ENCODE results near the gene PLEKHA7.

The PLEKHA7 gene

GRCh38 chr11:16789063-16789420 is 225.2 kb downstream of the PLEKHA7 start:
- no peak for DNase-seq (ENCODE audit: low spot score)

- peak; percentile 89 for DNase-seq (ENCODE audit: low spot score)
Measured at GRCh38 chr11:16788141-16789062, 225.8 kb downstream of the PLEKHA7 start.

- DNase-seq (ENCODE audit: low spot score), result no peak
Measured at GRCh38 chr11:16787035-16787742, 227.0 kb downstream of the PLEKHA7 start.

- DNase-seq (ENCODE audit: low spot score), result no peak
Measured at GRCh38 chr11:16786131-16786530, 228.1 kb downstream of the PLEKHA7 start.

- peak; percentile 76 for DNase-seq (ENCODE audit: low spot score)
Measured at GRCh38 chr11:16785520-16786128, 228.6 kb downstream of the PLEKHA7 start.

DNA sequence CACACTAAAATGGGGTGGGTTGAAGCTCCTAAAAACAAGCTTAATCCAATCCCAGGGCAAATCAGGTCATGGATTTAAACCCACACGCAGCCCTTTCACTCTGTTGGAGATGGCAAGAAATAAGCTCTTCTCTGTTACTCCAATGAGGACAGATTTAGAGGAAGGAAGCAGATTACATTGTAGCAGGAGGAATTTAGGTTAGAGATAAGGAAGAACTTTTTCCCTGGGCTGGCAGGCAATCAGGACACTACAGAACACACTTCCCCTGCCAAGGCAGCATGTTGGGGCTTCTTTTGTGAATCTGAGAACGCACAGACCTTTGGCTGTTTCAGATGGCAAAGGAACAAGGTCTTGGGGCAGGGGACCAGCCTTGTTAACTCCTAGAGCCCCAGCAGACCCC is 229.5 kb downstream of the PLEKHA7 start:
- DNase-seq (ENCODE audit: low spot score), result no peak

GRCh38 chr11:16784097-16784496 is 230.1 kb downstream of the PLEKHA7 start:
- peak; percentile 73 for DNase-seq (ENCODE audit: low spot score)

DNA sequence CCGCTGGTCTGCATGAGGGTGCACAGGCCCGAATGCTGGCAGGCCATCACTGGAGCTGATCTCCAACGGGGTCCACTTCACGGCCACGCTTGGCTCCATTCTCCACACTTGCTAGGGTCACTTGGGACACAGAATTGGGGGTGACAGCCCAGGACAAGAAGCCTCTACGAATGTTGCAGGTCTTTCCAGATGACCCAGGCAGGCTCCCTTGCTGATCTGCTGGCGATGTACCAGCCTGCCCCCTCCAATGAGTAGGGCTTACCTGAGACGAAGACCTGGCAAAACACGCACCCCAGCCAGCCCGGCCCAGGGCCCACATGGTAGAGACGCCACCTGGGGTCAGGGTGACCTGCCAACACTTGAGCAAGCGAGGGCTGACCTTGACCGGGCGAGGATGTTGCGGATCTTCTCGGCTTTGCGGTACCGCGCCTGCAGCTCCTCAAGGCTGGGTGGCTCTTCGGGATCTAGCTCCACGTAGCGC is 230.9 kb downstream of the PLEKHA7 start:
- DNase-seq (ENCODE audit: low spot score), result no peak

GRCh38 chr11:16781936-16782919 is 232.0 kb downstream of the PLEKHA7 start:
- DNase-seq (ENCODE audit: low spot score), result no peak

DNA sequence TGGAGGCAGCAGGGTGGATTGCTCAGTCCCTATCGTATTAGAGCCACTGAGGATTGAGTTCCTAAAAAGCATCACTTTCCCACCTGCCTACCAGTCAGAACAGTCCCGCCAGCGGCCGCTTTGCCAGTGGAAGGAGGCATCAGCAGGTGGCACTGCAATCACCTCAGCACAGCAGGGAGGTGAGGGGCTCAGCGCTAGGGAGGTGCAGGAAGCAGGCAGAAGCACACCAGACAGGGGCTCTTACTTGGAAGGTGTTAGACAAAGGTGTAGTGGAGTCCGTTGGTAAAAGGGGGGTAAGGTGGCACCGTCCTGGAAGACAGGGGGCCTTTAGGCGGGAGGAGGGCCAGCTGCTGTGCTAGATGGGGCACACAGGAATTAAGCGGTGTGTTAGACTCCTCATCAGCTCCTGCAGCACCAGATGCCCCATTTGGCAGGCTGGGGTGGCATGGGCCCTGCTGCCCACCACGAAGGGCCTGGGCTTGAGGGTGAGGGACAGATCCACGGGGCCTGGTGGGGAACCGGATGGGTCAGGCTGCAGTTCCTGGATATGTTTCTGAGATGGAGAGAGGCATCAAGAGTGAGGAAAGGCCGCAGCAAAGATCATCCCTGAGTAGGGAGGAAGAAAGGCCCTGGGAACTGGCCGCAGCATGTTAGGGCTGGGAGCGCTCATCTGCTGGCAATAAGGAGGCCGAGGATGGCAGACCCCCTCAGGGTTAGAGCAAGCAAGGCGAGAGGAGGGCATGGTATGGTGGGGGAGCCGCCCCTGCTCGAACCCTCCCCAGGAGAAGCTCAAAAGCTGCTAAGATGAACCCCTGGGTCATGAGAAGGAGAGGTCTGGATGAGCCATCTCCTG is 233.3 kb downstream of the PLEKHA7 start:
- peak; percentile 39 for DNase-seq (ENCODE audit: low spot score)

GRCh38 chr11:16780146-16780545 is 234.1 kb downstream of the PLEKHA7 start:
- DNase-seq (ENCODE audit: low spot score), result no peak

- DNase-seq (ENCODE audit: low spot score), result peak; percentile 43
Measured at GRCh38 chr11:16779436-16779835, 234.8 kb downstream of the PLEKHA7 start.

DNA sequence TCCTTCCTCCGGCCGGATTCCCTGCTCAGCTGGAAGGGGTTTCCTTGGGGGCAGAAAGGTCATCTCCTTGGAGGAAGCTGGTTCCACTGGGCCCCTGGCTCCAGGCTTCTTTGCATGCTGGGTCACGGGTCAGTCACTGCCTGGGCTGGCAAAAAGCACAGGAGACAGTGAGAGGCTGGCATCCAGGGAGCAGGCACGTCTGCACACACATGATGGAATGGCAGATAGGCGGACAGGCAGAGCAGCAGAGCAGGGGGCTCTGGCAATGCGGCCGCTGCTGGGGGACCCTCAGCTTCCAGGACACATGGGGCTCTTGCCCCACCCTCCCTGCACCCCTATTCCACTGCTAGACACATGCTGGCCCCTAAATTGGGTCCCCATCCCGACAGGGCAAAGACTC is 235.3 kb downstream of the PLEKHA7 start:
- DNase-seq (ENCODE audit: low spot score), result peak; percentile 42

GRCh38 chr11:16778286-16778685 is 235.9 kb downstream of the PLEKHA7 start:
- peak; percentile 24 for DNase-seq (ENCODE audit: low spot score)

DNA sequence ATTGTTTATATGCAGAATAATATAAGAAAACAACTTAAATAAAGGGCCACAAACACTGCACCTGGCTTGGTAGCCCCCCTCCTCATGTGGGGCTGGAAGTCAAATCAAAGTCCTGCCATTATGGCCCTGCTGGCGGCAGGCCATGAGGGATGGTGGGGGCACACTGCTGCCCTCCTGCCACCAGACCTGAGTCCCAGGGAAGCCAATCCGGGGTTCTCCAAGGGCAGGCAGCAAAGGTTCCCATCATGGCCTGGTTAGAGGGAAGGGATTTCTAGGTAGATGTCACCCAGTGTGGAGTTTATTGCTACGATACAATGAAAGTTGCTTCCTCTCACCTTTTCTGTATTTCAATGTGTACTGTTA is 236.6 kb downstream of the PLEKHA7 start:
- DNase-seq (ENCODE audit: low spot score), result peak; percentile 18

DNA sequence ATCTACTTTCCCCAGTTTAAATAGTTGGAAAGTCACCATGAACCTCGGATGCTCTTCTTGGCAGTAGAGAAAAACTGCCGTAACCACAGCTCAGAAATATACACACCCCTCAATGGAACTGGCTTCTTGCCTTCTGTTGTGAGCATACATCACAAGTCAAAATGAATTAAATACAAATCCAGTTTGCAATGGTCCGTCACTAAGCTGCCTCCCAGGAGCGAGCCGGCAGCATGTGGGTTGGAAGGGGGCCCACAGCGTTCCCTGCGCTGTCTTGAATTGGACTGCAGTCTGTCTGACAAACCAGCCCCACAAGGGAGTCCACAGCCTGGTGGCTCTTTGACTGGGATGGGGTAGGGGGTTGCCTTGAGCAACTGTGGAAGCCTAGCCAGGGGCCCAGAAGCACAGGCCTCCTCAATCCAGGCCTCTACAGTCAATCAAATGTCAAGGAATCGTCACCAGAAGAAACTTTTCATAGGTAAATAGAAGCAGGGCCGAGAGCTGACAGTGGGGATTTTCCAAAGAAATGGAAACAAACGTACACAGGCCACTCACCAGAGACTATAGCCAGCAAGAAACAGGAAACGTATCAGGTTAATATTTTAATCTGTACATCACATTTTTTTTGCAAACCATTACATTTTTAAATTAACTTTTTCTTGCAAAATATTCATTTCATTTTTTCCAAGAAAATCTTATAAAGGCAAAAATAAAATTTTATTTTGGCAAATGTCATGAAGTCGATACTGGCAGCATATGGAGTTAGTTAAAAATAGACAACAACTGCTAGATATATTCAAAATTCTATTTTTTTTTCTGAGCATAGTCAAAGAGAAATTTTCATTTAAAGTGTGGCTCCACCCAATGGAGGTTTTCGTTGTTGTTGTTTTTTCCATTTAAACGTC is 237.3 kb downstream of the PLEKHA7 start:
- peak; percentile 48 for DNase-seq (ENCODE audit: low spot score)

DNA sequence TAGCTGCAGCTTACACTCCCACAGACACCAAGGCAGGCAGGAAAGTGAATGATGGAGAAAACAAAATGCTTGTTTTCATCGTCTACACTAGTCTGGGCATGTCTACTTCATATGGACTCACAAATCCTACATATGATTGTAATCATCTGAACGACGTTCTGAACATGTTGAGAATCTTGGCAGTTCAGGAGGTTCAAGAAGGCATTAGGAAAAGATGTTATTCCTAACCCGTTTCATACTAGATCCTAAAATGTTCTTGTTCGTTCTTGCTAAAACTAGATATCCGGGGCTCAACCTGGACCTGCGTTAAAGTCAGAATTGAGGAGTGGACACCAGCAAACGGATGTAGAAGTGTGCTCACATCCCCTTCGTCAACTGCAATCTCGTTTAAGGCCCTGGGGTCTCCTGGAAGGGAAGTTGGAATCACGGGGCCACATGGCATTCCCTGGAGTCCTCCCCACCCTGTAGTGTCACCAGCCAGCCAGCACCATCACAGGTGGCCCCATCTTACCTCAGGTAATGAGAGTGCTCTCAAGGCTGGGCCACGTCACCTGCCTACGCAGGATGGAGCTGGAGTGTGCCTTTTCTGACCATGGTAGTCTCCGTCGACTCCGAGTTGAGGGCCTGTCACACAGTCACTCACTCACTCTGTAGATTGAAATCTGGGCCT is 238.5 kb downstream of the PLEKHA7 start:
- no peak for DNase-seq (ENCODE audit: low spot score)

DNA sequence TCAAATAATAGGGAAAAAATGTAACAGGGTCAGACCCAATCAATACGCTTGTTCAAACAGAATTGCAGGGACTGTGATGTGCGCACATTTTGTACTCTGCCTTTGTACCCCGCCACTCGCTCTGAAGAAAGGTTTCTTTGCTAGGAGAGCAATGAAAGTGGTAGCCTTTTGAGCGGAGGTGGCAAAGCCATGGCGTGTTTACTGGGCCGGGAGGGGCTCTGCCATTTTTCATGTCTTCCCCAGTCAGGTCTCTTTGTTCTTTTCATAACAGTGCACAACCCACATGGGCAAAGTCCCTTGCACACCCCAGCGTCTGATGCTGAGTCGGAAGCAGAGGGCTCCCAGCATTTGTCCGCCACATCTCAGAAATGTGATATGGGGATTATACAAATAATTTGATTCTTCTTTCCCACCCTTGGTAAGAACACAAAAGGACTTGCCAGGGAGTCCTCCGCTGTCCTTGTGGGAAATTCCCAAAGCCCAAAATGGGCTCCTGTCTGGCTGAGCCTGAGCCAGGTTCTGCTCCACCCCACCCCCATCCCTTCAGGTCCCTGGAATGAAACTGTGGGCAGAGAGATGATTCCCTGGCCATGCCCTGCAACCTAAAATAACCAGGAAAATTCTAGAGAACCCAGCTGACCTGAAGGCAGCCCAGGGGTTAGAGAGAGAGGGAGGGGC is 239.1 kb downstream of the PLEKHA7 start:
- no peak for DNase-seq (ENCODE audit: low spot score)
